CD4-positive, alpha-beta T cell treated with Interleukin-15 for 1 hour (primary cell): Measurements from ENCODE around the gene DIAPH3.
"Not testable (repeated sequence)": the region's sequence is repeated elsewhere in the genome, so short reads cannot be mapped to it uniquely, and the experiment has no call there.

Source experiments
- DNase-seq: peaks from one replicate; pipeline ENCODE4 v3.0.0-alpha.2; 2020

Gene DIAPH3, protein sequence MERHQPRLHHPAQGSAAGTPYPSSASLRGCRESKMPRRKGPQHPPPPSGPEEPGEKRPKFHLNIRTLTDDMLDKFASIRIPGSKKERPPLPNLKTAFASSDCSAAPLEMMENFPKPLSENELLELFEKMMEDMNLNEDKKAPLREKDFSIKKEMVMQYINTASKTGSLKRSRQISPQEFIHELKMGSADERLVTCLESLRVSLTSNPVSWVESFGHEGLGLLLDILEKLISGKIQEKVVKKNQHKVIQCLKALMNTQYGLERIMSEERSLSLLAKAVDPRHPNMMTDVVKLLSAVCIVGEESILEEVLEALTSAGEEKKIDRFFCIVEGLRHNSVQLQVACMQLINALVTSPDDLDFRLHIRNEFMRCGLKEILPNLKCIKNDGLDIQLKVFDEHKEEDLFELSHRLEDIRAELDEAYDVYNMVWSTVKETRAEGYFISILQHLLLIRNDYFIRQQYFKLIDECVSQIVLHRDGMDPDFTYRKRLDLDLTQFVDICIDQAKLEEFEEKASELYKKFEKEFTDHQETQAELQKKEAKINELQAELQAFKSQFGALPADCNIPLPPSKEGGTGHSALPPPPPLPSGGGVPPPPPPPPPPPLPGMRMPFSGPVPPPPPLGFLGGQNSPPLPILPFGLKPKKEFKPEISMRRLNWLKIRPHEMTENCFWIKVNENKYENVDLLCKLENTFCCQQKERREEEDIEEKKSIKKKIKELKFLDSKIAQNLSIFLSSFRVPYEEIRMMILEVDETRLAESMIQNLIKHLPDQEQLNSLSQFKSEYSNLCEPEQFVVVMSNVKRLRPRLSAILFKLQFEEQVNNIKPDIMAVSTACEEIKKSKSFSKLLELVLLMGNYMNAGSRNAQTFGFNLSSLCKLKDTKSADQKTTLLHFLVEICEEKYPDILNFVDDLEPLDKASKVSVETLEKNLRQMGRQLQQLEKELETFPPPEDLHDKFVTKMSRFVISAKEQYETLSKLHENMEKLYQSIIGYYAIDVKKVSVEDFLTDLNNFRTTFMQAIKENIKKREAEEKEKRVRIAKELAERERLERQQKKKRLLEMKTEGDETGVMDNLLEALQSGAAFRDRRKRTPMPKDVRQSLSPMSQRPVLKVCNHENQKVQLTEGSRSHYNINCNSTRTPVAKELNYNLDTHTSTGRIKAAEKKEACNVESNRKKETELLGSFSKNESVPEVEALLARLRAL

DNA sequence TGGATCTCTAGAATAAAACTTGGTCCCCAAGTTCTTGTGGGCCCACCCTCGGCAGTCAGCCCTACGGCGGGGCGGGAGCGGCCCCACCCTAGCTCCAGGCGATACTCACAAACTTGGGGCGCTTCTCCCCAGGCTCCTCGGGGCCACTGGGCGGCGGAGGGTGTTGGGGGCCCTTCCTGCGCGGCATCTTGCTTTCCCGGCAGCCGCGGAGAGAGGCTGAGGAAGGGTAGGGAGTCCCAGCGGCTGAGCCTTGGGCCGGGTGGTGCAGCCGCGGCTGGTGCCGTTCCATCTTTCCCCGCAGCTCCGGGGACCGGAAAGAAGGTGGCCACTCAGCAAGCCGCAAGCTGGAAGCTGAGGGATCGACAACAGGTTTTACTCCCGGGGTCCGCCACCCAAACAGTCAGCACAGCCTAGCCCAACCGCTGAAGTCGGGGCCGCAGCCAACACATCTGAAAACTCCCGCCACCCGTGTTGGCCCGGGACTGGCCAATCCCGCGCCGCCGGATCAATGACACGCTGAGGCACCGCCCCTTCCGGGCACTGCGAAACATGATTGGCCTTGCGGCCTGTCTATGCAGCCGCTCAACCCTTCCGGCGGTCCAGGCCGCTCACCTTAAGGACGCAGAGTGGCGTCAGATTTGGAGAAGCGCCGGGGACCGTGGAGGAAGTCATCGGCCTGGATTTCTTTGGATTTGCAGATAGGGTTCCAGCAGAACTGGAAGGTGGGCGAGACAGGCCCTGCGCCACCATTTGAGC is at the start of gene DIAPH3:
Gene DIAPH3 (minus strand): TSS at position 451 of the 756 bp plus-strand sequence. CDS start 162 bp downstream, at position 289.
- DNase-seq = peak; percentile 91

DNA sequence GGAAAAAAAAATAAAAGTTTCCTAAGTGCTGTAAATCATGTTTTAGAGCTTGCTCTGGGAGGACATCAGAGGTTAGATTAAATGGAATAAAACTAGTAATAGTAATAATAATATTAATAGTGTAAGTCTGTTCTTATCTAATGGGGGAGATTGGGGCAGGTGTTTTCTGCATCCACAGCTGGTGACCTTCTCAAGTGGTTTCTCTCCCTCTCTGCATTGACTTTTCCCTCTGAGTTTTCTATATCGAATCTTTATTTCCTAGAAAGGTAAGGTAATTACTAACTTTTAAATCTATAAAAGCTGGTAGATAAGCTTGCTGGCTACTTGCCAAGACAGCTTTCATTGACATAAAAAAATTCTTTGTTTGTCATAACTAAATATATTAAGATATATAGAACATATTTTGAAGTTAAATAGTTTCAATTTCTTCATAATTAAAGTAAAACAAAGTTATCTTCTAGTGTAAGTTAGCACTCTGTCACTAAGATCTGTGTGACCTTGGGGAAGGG is 49.6 kb upstream of the DIAPH3 start:
- DNase-seq = no peak

DNA sequence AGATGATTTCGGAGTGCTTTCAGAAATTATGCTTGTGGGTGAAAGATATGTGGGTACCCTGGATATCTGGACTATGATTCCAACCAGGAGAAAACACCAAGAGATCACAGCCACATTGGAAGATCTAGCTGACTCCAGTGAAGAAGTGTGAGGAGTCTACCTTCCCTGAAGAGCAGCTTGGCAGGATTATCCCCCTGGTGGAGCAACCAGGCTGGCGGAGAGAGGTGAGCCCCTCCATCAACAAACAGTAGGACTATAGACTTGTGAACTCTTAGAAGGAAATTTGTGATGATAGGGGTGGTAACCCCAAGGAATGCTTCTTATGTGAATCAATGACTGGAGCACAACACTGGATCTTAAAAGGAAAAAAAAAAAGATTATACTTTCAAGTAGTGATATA is 47.8 kb upstream of the DIAPH3 start:
- no peak for DNase-seq

DNA sequence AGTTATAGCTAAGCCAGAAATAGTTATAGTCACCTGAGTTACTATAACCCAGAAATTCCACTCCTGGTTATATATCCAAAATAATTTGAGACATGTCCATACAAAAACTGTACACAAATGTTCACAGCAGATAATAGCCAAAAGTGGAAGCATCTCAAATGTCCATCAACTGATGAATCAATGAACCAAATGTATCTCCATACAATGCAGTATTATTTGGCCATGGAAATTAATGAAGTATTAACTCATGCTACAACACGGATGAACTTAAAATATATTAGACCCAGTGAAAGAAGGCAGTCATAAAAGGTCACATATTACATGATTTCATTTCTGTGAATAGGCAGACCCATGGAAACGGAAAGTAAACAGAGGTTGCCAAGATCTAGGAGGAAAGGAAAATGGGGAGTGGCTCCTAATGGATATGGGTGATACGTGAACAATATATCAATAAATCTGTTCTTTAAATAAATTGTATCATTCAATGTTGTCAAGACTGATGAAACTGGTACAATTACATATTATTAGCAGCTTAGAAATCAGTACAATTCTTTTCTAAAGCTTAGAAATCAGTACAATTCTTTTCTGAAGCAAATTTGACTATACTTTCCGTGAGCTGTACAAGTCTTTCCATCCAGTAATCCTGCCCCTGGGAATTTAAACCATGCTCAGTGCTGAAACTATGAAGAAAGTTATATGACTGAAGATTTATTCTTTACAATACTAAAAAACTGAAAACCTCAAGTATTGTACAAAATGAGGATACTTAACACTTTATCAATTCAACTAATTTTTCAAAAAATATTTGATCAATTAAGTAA is 47.0 kb upstream of the DIAPH3 start:
- DNase-seq = no peak

DNA sequence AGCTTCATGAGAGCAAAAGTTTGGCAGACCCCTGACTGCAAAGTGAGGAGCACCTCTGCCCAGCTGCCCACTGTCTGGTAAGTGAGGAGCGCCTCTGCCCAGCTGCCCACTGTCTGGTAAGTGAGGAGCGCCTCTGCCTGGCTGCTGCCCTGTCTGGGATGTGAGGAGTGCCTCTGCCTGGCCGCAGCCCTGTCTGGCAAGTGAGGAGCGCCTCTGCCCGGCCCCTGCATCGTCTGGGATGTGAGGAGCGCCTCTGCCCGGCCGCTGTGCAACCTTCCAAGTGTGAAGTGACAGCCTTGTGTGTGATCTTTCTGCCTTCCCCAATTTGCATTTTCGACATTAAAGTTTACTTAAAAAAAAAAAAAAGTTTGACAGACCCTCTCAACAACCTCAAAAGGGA is 41.8 kb upstream of the DIAPH3 start:
- DNase-seq = not testable (repeated sequence)

DNA sequence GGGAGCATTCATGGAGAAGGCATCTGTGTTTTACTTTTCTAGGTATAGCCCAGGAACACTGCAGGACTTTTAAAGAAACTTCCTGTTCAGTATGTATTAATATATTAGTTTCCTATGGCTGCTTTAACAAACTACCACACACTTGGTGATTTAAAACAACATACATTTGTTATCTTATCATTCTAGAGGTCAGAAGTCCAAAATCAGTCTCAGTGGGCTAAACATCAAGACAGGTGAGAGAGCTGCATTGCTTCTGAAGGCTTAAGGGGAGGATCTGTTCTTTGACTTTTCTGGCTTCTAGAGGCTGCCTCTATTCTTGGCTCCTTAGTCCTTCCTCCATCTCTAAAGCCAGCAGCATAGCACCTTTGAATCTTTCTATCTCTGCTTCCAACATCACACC is 37.6 kb upstream of the DIAPH3 start:
- no peak for DNase-seq

DNA sequence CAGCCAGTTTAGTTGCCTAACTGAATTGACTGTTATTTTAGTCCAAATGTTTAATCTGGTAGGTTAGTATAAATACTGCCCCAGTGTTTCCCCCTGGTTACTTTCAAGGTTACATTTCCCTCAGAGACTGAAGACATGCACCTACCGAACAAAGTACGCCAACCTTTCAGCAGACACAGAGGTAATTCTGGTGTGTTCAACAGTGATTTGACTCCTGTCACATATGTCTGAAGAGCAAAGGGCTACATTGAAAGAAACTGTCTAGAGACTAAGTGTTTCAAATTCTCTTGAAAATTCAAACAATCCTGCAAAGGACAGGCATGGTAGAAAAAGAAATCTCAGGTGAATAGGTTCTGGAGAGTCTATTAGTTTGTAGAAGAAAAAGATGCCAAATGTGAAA is 32.2 kb upstream of the DIAPH3 start:
- DNase-seq = not testable (repeated sequence)

DNA sequence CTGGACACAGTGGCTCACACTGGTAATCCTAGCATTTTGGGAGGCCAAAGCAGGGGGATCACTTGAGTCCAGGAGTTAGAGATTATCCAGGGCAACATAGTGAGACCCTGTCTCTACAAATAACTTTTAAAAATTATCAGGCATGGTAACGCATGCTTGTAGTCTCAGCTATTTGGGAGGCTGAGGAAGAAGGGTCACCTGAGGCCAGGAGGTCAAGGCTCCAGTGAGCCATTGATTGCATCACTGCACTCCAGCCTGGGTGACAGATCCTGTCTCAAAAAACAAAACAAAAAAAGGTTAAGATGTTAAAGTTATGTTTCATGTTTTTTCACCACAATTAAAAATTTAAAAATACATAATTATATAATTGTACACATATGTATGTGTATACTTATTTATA is 19.2 kb upstream of the DIAPH3 start:
- DNase-seq = no peak

DNA sequence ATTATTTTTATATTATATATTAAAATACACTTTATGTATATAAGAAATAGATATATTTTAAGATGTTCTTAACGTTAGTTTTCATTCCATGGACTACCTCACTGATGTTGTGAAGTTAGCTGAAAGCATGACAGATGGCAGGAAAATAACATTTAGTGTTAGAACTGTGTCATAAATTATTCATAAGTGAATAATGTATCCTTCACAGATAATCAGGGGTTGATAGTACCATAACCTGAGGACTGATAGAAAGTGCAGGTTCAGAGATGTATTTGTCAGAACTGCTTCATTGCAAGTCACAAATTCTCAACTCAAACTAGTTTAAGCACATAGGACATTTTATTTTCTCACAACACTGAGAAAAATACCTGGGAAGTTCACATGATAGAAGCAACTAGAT is 14.6 kb upstream of the DIAPH3 start:
- no peak for DNase-seq

DNA sequence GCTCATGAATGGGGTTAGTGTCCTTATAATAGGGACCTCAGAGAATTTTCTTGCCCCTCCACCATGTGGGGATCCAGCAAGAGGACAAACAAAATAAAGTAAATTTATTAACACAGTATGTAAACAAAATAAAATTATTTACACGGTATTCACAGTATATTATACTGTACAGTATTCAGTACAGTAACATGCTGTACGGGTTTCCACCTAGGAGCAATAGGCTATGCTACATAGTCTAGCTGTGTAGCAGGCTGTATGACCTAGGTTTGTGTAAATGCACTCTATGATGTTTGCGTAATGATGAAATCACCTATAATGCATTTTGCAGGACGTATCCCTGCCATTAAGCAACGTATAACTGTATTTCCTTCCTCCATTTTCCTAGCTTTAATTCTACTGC is 11.8 kb upstream of the DIAPH3 start:
- DNase-seq = no peak

DNA sequence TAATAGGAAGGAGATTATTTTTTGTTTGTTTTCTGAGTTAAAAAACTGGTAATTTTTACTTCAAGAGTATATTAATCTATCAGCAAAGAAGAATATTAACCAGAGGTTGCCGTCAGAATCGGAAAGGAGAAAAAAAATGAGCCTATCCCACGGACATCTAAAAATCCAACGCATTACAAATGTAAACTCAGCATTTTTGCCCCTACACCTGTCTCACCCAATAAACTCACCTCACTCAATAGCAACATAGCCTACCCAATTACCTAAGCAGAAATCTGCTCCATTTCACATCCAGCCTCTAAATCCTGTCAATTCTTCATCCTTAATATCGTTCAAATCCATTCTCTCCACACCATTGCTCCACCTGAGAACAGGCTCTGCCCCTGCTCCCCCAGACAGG is 10.4 kb upstream of the DIAPH3 start:
- DNase-seq = no peak

DNA sequence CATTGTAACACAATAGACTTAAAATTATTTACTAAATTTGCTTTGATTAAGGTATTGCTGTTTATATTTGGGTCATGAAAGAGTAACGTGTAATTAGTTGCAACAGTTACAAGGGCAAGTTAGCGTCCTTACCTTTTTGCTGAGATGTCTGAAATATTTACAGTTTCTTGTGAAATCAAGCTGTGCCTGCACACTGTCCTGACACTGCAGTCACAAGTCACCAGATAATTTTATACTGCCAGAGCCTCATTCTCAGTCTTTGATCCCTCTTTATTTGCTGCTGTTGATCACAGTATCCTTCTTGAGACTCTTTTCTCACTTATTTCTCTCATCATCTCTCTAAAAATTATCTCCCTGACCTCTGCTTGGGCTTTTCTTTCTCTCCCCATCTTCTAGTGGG is 8.4 kb upstream of the DIAPH3 start:
- DNase-seq = no peak

DNA sequence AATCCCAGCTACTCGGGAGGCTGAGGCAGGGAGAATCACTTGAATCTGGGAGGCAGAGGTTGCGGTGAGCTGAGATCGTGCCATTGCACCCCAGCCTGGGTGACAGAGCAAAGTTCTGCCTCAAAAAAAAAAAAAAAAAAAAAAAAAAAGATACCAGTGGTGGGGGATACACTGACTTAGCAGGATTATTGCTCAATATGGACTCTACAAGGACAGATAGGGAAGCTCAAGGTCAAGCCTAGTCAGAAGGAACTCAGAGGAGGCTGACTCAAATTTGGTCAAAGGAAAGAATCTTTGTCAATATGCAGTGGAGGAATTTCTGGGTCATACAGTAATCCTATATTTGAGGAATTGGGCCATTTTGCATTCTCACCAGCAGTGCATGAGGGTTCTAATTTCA is 6.7 kb upstream of the DIAPH3 start:
- DNase-seq = no peak

DNA sequence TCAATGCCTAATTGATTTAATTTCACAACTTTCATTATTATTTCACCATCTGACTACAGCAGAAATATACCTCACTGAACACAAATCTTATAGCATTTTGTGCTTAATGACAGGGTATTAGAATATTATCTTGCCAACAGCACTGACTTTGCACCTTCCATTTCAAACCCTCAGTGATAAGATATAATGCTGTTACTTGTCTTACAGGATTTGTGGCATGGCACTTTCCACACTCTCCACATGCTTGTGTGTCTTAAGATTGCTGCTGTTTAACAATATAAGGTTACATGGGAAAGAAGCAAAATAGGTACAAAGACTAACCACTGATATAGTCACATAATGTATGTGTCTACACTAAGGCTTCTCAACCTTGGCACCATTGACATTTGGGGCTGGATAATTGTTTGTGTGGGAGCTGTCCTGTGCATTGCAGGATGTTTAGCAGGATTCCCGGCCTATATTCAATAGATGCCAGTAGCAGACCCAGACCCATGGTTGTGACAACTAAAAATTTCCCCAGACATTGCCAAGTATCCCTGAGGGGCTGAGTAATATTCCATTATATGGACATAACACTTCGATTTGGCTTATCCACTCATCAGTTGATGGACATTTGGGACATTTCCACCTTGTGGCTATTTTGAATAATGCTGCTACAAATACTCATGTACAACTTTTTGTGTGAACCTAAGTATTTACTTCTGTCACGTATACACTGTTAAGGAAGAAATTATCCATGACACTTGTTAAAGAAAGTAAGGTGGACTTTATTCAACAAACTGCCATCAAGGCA is 5.7 kb upstream of the DIAPH3 start:
- DNase-seq = no peak

DNA sequence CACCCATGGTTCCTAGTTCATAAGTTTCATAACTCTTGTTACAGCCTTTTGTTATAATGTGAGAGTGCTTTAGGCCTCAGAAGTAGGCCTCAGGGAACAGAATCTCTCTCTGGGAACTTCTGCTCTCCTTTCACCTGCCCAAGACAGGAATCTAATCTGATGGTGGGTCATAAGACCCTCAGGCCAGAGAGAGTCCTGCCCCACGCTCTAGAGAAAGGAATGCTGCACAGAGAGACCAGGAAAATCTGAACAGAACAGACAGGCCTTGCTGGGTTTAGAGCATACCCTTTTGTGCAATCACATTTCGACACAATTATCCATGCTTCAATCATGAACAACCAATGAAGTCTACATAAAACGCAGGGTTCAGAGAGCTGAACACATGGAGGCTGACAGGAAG is 3.4 kb upstream of the DIAPH3 start:
- DNase-seq = no peak

DNA sequence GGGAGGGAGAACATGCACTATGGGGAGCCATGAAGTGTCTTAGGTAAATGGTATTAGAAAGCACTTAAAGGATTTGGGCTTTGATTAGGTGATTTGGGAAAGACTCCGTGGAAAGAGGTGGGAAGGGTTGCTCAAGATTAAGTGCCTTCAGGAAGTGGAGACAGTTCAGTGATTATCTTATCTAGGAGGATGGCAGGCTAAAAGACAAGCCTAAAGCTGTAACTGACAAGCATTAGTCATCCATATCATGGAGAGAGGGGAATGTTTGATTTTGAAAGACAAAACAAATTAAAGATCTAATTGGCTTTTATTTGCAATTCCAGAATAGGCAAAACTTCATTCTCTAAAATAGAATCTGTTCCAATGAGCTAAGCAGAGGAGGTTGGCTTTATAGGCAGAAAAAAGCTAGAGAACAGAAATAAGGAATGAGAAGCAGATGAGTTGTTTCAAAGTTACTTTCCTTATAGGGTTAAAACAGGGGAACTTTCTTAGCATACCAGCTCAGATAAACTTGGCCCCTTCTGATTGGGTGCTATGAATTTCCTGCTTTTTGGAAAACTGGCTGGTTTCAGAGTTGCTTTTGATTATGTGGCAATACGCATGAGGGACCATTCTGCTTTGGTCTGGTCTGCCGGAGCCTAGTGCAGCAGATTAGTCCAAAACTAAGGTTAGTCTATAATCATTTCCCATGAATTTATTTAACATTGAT is 1.8 kb upstream of the DIAPH3 start:
- no peak for DNase-seq

DNA sequence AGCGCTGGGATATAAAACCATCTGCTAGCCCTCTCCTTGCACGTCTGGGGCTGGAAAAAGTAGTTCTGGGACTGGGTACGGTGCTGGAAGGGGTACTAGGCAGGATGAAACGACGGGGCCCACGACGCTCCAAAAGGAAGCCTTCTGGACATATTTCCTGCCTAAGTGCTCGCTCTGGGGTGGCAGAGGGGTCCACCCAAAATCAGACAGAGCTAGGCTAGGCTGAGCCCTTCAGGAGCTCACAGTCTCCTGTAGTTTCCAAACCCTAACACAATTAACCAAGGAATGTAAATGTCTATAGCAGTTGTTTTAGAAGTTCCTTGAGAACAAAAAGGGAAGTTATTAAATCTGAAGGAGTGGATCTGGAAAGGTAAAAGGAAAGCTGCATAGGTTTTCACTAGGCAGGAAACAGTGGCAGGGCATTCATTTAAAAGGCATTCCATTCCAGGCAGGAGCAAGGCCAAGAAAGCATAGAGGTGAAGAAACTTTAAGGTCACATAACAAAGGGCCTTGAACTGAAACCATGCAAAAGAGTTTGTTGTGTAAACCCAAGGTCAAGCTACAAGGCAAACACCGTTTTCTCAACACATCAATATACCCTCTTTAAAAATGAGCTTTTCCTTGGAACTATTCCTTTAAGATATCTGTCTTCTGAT is 634 bp upstream of the DIAPH3 start:
- DNase-seq = no peak

DNA sequence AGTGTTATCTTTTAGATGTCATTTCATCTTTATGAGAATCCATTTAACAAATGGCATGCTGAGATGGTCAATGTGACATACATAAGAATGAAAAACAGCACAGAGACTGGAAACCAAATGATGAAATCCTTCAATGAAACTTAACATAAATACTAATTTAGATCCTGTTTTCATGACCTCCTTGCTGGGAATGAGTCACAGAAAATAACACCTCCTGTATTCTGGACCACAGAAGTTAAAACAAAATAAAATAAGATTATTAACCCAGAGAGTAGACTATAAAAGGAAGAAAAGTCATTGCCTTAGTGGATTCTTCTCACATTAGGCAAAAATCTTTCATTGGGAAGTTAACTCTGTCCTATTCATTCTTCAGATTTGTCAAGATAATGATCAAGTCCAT is 1.6 kb downstream of the DIAPH3 start:
- DNase-seq = no peak

DNA sequence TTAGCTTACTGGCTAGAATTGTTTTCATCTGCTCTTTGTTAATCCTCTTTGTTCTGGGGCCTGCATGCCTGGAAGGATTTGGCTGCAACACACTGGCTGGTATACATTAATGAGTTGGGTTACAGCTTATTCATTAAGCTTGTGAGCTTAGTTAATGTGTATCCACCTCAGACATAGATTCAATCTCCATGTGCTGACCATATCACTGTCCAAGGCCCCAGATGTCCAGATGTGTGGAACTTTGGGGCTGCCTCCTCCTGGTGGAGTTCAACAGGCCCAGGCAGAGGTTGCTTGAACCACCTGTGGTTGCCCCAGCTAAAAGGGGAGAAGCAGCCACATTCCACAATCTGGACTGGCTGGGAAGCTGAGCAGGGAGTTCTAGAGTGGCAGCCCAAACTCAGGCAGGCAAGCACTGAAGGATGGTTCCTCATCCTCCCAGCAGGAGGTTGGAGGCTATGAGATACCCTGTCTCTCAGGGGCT is 5.4 kb downstream of the DIAPH3 start:
- DNase-seq = no peak
